ENCODE results near the gene LRRC46.

The LRRC46 gene

GRCh38 chr17:47808830-47809480, 22.5 kb upstream of the LRRC46 start:
- no peak for DNase-seq

GRCh38 chr17:47810200-47810821, 21.2 kb upstream of the LRRC46 start:
- no peak for DNase-seq

DNA sequence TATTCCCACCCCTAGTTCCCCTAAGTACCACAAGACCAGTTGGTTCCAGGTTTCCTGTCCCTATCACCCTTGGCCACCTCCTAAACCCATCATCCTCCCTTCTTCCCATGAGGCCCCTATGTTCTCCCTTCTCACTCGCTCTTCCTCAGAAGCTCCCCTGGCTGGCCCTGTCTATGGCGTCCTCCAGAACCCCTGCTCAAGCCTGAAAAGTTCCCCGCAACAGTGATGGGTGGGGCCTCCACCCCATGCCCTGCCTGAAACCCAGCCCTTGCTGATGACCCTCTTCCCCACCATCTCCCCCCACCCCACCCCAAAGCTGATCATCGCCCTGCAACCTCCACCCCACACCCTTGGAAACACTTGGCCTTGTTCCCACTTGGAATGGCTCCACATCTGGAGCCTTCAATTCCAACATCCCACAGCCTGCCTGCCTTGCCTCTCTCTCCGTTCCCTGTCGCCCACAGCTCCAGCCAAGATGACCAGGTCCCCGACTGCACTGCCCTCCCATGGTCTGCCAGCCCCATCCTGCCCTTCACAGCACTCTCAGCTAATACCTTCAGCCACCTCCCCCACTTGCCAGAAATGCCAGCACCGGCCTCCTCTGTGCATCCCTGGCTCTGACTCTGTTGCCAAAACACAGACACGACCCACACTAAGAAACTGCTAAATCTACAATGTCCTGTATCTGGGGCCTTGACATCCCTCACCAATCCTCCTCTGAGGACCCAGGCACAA, 20.4 kb upstream of the LRRC46 start:
- DNase-seq, result no peak

GRCh38 chr17:47811709-47812108, 19.8 kb upstream of the LRRC46 start:
- DNase-seq, result no peak

DNA sequence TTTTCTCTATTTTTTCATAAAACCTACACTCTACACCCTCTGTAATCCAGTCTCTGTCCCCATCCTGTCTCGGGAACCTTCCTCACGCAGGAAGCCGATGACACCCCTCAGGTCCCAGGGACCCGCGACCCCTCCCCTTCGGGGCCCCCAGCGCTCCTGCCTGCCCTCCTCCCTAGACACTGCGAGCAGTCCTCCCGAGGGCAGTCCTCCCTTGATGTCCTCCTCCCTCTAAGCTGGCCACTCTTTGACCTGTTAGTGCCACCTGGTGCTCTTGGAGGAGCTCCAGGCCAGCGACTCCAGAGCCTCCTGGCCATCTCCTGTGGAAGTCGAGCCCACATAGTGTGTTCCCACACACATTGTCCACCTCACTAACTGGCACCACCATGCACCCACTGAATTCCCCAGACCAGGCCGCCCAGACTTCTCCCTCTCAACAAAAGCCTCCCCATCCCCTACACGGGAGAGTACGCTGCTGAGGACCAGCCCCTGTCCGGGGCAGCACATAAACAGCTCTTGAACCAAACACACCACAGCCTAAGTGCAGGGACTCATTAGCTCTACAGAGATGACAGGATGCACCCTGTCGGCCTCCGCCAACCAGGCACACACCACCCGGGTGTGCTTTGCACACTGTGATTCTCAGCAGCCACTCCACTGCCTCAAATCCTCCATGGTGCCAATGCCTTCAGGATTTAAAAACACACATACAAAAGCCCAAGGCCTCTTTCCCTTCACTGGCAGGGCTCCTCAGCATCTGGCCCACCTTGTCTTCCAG, 19.1 kb upstream of the LRRC46 start:
- no peak for DNase-seq

- no peak for DNase-seq
These were observed 18.4 kb upstream of the LRRC46 start for GRCh38 chr17:47813077-47813476.

DNA sequence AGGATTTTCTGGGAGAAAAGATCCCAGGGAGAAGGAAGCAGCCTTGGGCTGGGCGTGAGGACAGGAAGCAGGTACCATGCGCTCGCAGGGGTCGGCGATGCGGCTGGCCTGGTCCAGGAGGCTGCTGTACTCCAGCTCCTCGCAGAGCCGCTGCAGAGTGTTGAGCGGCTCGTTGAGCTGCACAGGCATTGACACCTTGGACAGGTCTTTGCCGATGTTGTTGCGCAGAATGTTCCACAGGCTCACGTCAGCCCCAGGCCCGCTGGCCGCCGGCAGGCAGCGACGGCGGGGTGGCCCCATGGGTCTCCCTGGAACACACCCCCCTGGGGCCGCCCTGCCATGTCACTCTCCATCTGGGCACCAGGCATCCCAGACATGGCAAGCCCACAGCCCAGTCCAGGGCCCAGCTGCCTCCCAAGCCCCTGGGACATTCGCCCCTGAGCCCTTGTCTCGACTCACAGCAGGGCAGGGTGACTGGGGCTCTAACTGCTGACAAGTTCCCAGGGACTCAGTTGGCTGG, 17.9 kb upstream of the LRRC46 start:
- no peak for DNase-seq

DNA sequence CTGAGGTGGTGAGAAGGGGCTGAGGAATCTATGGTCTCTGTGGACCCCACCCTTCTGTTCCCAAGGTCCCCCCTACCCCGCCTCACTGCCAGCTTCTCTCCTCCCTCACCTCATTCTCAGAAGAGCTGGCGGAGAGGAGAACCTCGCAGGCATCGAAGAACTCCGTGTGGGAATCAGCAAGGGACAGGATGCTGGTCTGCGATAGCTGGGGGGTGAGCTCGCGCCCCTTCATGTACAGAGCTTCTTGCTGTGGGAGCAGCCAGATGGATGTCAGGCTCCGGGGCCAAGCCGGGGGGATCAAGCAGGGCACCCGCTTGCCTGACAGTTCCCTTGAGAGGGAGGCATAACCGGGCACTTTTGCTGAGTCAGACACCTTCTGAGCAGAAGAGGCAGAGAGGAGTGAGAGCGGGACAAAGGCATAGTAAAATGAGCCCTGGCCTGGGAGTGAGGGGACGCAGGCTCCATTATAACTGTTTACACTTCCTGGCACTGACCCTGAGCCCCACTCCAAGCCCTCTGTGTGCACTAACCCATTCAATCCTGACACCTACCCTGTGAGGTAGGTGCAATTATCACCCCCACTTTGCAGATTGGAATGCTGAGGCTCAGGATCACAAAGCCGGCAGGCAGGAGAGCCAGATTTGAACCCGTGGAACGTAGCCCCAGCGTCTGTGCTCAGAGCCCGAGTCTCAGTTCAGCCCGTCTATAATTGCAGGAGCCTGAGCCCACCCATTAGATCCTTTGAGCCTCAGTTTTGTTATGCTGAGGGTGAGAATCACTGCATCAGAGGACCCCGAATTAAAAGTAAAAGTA, 16.2 kb upstream of the LRRC46 start:
- DNase-seq, result no peak

GRCh38 chr17:47816111-47816735, 15.2 kb upstream of the LRRC46 start:
- no peak for DNase-seq

DNA sequence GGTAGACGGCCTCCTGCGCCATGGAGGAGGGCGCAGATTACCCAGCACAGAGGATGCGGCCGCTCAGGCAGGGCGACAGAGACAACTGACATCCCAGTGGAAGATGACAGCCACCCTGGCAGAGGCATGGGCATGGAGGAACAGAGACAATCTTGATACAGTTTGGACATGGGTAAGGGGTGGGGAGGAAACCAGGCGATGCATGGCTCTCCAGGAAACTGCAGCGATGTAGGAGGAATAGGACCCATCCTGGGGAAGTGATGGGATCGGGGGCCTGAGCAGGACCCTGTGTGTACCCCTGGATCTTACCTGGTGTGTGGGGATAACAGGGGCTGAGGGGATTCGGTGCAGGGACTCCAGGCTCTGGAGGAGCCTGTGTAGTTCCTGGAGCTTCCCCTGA, 14.5 kb upstream of the LRRC46 start:
- DNase-seq, result no peak

DNA sequence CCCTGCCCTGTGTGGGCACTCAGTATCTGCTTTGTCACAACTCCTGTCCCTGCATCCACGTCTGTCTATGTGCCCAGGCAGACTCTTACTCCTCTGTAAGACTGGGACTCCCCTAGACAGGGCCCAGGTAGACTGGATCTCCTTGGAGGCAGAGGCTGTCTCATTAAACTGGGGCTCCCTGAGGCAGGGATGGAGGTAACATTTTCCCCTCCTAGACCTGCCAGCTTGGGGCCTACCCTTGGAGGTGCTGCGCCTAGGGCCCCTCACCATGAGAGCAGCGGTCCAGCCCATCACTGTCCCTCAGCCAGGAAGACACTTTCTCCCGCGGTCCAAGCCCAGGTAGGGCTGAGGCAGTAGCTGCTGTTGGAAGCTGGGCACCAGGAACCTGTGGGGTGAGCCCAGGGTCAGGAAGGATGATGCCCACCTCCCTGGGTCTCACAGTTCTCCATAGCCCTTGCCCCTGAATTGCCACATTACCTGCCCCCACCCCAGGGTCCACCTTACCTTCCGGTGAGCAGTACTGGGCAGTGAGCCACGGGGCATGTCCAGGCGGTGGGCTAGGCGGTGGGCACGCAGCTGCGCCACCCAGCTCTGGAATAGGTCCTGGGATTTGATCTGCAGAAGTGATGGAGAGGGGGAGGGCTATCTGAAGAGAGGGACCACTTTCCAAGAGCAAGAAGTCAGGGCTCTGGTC, 13.3 kb upstream of the LRRC46 start:
- no peak for DNase-seq

DNA sequence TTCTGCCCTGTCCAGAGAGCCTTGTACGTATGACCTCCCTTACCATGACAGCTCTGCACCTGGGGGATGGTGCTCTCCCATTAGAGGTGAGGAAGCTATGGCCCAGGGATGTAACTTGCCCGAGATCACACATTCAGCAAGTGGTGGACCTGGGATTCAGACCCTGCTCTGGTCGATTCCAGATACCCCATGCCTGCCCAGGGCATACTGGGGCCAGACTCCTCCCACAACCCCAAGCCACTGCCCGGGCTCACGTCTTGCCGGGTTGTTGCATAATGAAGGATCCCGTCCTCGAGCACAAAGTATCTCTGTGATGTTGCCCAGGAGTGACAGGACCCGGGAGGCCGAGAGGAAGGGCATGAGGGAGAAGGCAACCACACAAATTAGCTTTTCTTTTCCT, 12.0 kb upstream of the LRRC46 start:
- DNase-seq, result no peak

- DNase-seq, result no peak
These were observed 11.3 kb upstream of the LRRC46 start for GRCh38 chr17:47820033-47820789.

DNA sequence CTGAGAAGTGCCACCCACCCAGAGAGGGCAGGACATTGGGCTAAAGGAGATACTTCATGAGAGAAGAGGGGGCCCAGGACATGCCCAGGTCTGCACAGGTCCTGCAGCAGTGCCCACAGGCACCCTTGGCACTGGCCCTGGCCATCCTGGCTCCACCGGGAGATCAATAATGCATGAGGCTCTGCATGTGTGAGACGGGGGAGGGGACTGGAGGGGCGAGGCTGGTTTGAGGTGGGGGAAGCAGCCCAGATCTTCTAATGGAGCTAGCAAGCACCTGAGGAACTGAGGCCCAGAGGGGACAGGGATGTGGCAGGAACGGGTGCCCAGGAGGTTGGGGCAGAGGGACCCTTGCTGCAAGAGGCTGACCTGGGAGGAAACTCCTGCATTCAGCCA, 10.4 kb upstream of the LRRC46 start:
- no peak for DNase-seq

DNA sequence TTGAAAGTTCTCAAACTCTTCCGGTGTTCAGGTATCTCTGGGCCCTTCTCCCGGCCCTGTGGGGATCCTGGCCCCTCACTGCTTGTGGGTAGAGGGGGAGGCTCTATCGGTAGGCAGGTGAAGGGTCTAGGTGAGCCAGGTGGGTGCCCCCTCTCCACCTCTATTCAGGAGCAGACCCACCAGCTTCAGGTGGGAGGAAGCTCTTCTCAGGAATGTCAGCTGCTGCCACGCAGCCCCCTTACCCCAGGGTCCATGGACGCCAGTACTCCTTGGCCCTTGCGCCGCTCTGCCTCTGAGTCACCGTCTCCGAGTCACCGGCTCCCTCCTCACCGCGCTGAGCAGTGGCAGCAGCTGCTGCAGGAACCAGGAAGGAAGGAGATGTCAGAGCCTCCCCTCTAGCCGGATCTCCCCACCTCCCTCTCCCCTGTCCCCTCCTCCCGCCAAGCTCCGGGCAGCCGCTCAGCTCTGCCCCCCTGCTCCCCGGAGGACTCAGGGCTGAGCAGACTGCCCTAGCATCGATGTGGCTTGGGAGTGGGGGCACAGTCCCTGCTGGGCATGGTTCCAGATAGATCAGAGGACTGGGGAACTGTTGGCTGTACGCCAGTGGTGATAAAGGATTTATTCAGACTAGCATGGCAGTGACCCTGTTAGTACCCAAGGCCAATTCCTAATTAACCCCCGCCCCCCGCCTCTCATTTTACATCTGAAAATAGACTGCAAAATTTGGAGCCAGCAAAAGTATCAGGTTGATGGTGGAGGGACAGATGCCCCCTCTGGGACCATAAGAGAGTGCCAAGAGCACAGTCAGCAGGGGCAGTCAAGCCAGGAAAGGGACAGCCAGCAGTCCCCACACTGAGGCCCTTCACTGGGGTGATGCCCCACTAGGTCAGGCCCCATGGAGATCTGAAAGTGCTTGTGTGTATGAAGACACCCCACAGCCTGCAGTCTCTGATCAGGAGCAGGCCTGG, 9.8 kb upstream of the LRRC46 start, which contains the start of gene OSBPL7:
OSBPL7 (minus strand) TSS at position 371 of the 968 bp plus-strand sequence. CDS start 1,516 bp downstream, outside the sequence.
- peak in 55 of 56 donors; percentile 13 to 87 (median 67) for DNase-seq

DNA sequence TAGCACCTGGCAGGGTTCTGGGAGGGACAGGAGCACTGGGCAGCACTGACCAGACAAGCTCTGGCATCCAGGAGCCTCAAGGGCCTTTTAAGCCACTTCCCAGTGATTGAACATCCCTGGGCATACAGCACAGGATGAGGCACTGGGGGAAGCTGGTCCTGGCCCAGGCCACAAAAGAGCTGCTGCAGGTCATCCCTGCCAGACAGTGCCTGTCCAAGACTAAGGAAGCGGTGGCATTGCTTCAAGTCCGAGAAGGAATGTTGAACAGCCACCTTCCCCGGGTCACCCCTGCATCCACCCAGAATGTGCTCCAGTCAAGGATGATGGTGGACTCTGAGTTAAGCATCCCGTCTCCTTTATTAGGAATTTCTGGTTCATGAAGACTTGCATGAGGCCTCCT, 8.7 kb upstream of the LRRC46 start:
- no peak for DNase-seq

DNA sequence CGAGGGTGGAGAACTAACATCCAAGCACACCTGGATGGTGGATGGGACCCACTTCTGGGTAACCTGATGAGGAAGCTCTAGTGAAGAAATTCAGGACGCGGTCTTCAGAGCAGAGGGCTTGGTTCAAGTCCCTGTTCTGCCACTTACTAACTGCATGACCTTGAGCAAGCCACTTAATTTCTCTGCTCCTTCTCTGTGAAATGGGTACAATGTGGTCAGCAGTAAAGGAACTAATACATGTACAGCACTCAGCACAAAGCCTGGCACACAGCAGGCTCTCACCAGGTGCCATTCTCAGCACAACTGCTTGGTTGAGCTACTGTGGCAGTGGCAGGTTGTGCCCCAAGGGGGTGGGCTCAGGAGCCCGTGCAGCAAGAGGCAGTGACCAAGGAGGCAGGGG, 8.0 kb upstream of the LRRC46 start:
- DNase-seq, result no peak

DNA sequence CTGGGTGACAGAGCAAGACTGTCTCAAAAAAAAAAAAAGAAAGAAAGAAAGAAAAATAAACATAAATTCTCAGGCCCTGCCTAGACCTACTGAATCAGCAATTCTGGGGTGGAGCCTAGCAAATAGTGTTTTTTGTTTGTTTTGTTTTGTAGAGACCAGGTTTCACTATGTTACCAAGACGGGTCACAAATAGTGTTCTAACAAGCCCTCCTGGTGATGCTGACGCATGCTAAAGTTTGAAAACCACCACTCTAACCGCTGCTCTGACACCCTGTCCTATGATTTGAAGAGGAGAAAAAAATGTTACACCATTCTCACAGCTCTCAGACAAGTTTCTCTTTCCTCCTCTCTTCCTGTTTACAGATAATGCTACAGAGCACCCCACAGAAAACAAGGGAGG, 1.6 kb upstream of the LRRC46 start:
- DNase-seq, result no peak

Measured in nucleus accumbens (tissue), 56 donors.